ENCODE results near the gene DCLK3. TPM values are rescaled to one million over a fixed set of nuclear protein-coding genes. Genes with fewer than 3 reads are reported as not detected.

DCLK3 gene
- total RNA-seq, 2 experiments from 2014 or later, result not detected

DNA sequence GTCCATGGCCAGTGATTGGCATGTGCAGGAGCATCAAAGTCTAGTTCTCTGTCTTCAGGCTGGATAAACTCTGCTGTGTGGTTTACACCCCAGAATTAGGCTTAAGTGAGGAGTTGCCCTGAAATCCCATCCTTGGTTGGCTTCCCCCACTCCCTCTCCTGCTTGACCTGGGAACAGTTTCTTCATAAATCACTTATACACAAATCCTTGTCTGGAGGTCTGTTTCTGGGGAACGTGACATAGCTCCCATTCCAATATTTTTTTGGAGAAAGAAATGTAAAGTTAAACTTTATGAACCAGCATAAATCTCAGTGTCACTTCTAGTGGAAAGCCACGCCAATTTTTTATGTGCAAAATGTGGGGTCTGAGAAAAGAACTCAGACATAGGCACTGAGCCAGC lies 98.2 kb downstream of the DCLK3 start:
- Mint-ChIP-seq H3K9me3 (no peaks in the 10 kb centered on the region), H3K4me1 (no peaks in the 10 kb centered on the region), H3K27me3 (peaks cover 6% of the 10 kb centered on the region), H3K4me3 (no peak overlapping the region), H3K36me3 (ENCODE audit: low read depth) (no peaks in the 10 kb centered on the region), H3K27ac (no peak overlapping the region)
- CTCF ChIA-PET, result interaction anchor here (0.6 kb wide), 1 partner anchor 301 kb away, joined by 3 read pairs; no protein-coding TSS in a partner anchor
- POLR2A ChIA-PET, result no interaction called here
- DNase-seq, result no peak

DNA sequence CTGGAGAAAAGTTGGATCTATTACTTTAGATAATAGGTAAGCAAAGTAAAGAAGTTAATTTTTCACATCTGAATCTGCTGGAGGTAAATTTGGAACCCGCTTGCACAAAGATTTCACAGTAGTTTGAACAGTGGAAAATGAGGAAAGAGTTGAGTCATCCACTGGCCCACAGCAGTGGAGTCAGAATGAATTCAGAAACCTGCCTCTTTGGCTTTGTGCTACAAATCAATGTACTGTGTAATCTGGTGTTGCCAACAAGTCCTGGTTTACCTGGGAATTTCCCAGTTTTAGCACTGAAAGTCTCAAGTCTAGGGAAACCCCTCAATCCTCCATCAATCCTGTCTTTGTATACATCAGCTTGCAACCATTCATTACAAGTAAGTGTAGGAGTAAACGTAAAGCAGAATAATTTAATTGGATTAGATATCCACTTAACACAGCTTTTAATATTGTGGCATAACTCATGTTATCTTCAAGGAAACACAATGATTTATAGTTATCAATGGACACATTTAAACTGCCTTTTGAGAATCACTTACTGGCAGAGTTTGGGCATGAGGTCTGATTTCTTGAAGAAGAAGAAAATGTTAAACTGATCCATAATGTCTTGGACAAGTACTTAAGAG lies 100.6 kb downstream of the DCLK3 start:
- POLR2A ChIA-PET, result no interaction called here
- no peaks in the 10 kb centered on the region for H3K9me3 Mint-ChIP-seq
- H3K27ac Mint-ChIP-seq, result no peak overlapping the region
- H3K27me3 Mint-ChIP-seq, result peaks cover 4% of the 10 kb centered on the region
- H3K4me3 Mint-ChIP-seq, result no peak overlapping the region
- H3K4me1 Mint-ChIP-seq, result no peaks in the 10 kb centered on the region
- CTCF ChIA-PET, result no interaction called here
- no peak for DNase-seq
- H3K36me3 Mint-ChIP-seq (ENCODE audit: low read depth), result no peaks in the 10 kb centered on the region

- no peak for DNase-seq
- Mint-ChIP-seq H3K27me3 (peaks cover 14% of the 10 kb centered on the region), H3K27ac (no peak overlapping the region), H3K36me3 (ENCODE audit: low read depth) (no peaks in the 10 kb centered on the region), H3K4me3 (no peak overlapping the region), H3K9me3 (no peaks in the 10 kb centered on the region), H3K4me1 (no peaks in the 10 kb centered on the region)
- ChIA-PET POLR2A (no interaction called here), CTCF (no interaction called here)
Observed at GRCh38 chr3:36662626-36663025, 101.7 kb downstream of the DCLK3 start.

Other genes starting within 250 kb of the DCLK3 start
- gene TRANK1, start 180.5 kb upstream of the DCLK3 start, total RNA-seq, result 10 to 100 TPM; 84.3 to 93.1 TPM
- gene EPM2AIP1, start 228.6 kb upstream of the DCLK3 start, total RNA-seq, result 10 to 100 TPM; 20.0 to 21.3 TPM
- 10 to 100 TPM; 53.2 to 64.8 TPM for gene MLH1, start 229.0 kb upstream of the DCLK3 start, total RNA-seq

Data from activated CD4-positive, alpha-beta T cell treated with anti-CD3 and anti-CD28 coated beads, Interleukin-2, amount 10 ng/mL, durations not matched to agents 7 days and 5 days (primary cell).